ENCODE results near the gene TCHHL1.

GRCh38 chr1:152137215-152137614, 48.4 kb upstream of the TCHHL1 start:
- TF ChIP-seq REST (IDR thresholded peaks at IDR 0.05; ENCODE audit: insufficient read depth in 1 of 2, low read depth in 2 of 2, low read length in 2 of 2) (no peak), TAF1 (IDR thresholded peaks at IDR 0.05; ENCODE audit: borderline replicate concordance, insufficient read depth, low read length) (no peak), POLR2AphosphoS5 (IDR thresholded peaks at IDR 0.05; ENCODE audit: low read depth, low read length) (no peak)
